Activated T-helper 9 cell treated with anti-CD3 and anti-CD28 coated beads, Interleukin-2, amount 50 U/mL, for 16 hours (primary cell): ENCODE measurements around the gene FXR2.

Experiments
- DNase-seq: peaks from one replicate; pipeline ENCODE4 v3.0.0-alpha.2; 2020; ENCODE audit warnings: low read depth

FXR2 gene

DNA sequence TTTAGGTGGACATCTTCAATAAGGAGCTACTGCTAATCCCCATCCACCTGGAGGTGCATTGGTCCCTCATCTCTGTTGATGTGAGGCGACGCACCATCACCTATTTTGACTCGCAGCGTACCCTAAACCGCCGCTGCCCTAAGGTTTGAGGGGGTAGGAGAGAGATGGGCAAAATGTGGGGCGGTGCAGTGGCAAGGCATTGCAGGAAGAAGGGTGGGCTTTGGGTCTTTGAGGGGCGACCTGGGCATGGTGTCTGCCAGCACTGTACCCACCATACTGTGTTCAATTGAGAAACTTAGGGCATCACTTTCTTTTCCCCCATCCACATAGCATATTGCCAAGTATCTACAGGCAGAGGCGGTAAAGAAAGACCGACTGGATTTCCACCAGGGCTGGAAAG, 44.3 kb downstream of the FXR2 start:
- DNase-seq = no peak

DNA sequence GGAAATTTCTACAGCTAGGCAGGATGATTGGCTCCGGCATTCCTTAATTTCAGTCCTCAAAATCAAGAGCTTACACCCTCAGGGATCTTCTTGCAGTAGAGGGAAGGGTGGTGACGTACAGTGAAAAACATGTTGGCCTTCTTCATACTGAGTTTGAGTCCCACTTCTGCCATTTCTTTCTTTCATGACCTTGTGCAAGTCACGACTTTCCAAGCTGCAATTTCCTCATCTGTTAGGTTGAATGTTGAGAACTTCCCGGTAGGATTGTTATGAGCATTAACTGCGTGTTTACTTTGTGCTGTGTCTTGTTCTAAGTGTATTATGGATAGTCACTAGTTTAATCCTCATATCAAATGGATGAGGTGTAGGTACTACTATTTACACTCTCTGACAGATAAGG, 45.1 kb downstream of the FXR2 start:
- DNase-seq = no peak

DNA sequence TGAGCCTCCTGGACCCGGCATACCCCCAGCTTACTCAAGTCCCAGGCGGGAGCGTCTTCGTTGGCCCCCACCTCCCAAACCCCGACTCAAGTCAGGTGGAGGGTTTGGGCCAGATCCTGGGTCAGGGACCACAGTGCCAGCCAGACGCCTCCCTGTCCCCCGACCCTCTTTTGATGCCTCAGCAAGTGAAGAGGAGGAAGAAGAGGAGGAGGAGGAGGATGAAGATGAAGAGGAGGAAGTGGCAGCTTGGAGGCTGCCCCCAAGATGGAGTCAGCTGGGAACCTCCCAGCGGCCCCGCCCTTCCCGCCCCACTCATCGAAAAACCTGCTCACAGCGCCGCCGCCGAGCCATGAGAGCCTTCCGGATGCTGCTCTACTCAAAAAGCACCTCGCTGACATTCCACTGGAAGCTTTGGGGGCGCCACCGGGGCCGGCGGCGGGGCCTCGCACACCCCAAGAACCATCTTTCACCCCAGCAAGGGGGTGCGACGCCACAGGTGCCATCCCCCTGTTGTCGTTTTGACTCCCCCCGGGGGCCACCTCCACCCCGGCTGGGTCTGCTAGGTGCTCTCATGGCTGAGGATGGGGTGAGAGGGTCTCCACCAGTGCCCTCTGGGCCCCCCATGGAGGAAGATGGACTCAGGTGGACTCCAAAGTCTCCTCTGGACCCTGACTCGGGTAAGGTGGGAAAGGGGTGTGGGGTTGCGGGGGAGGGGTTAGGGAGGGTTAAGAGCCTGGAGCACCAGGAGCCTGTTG, 51.4 kb downstream of the FXR2 start:
- no peak for DNase-seq

DNA sequence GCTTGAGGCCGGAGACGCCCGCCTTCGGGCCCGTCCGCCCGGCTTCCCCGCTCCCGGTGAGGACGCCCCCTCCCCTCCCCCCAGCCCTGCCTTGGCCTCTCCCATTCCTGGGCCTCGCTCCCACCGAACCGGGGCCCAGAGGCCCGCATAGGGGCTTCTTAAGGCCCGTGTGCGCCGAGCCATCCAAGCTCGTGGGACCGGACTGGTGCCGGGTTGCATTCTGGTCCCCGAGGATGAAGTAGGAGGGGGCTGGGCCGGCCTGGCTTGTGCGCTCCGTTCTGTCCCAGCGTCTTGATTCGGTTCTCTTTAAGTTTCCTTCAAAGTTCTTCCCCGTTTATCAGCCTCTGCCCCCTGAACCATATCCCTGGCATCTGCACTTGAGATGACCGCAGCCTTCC, 52.5 kb downstream of the FXR2 start:
- DNase-seq = no peak

DNA sequence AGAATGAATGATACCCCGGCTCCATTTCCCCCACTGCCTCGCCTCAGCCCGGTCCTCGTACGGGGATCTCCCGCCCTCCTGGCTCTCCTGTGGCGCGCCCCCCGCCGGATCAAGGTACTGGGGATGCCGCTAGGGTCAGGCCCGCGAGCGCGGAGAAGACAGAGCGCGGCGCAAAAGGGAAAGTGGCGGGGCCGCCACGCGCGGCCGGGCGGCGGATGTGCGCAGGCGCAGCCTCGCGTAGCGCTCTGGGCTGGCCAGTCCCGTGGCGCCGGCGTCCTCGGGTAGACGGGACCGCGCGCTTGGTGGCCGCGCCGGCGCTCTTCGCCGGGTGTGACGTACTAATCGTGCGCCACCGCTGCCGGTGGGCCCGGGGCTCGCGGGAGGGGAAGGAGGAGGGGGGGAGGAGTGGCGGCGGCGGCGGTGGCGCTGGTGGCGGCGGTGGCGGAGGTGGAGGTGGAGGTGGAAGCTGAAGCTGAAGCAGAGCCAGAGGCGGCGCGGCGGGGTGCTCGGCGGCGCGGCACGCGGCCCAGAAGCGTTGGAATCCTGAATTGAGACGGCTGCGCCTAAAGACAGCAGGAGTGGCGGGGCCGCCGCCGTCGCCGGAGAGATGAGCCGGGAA, 53.0 kb downstream of the FXR2 start, which contains the start of gene SENP3:
TSS of gene SENP3 (plus strand) at position 331 of the 619 bp plus-strand sequence. CDS start 1,158 bp downstream, outside the sequence.
- peak; percentile 90 for DNase-seq

DNA sequence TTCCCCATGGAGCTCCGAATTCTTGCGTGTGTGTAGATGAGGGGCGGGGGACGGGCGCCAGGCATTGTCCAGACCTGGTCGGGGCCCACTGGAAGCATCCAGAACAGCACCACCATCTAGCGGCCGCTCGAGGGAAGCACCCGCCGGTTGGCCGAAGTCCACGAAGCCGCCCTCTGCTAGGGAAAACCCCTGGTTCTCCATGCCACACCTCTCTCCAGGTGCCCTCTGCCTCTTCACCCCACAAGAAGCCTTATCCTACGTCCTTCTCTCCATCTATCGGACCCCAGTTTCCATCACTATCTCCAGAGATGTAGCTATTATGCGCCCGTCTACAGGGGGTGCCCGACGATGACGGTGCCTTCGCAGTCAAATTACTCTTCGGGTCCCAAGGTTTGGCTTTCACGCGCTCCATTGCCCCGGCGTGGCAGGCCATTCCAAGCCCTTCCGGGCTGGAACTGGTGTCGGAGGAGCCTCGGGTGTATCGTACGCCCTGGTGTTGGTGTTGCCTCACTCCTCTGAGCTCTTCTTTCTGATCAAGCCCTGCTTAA, 53.6 kb downstream of the FXR2 start:
- peak; percentile 80 for DNase-seq

DNA sequence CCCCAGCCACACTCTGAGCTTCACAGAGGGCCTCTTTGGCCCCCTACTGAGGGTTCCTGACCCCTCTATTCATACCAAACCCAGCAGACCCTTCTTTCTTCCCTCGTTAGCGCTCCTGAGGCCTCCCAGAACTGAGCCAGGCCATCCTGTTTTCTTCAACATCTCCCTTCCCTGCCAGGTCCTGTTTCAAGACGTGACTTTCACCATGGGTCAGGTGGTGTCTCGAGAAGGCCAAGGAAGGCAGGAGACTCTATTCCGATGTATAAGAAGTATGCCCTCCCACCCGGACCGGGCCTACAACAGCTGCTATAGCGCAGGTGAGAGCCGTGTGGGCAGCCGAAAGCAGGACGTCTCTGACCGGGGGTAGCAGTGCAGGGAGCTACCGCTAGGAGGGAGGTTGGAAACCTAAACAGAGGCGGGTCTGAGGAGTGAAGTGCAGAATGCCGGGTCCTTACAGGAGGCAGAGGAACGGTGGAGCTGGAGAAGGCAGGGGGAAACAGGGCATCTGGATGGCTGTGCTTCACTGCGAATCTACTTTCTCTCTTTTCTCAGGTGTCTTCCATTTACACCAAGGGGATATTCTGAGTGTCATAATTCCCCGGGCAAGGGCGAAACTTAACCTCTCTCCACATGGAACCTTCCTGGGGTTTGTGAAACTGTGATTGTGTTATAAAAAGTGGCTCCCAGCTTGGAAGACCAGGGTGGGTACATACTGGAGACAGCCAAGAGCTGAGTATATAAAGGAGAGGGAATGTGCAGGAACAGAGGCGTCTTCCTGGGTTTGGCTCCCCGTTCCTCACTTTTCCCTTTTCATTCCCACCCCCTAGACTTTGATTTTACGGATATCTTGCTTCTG, 54.3 kb downstream of the FXR2 start:
- peak; percentile 28 for DNase-seq

DNA sequence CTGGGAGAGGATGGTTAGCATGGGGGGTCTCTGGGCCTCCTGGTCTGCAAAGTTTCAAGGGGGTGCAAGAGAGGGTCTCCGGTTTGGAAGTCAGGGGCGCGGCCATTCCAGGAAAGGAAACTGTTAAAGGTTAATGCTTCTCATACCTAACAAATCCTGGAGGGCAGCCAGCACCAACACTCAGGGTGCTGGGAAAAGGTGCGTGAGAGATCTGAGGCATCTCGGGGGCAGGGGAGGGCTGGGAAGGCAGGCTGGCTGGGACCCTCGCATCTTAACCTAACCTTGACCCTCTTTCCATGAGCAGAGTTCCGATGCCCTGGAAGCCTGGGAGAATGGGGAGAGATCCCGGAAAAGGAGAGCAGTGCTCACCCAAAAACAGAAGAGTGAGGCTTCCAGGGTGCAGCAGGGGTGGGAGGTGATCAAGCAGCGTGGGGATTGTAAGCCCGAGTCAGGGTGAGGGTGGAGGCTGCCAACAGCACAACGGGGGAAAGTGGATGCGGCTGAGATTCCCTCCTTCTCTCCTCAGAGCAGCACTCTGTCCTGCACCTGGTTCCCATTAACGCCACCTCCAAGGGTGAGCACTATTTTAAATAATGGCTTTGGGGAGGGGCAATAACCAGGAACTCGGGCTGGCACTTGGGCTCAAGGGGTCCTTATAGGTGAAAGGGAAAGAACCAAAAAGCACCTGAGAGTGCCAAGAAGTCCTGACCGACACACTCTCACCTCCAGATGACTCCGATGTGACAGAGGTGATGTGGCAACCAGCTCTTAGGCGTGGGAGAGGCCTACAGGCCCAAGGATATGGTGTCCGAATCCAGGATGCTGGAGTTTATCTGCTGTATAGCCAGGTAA, 55.2 kb downstream of the FXR2 start:
- no peak for DNase-seq

DNA sequence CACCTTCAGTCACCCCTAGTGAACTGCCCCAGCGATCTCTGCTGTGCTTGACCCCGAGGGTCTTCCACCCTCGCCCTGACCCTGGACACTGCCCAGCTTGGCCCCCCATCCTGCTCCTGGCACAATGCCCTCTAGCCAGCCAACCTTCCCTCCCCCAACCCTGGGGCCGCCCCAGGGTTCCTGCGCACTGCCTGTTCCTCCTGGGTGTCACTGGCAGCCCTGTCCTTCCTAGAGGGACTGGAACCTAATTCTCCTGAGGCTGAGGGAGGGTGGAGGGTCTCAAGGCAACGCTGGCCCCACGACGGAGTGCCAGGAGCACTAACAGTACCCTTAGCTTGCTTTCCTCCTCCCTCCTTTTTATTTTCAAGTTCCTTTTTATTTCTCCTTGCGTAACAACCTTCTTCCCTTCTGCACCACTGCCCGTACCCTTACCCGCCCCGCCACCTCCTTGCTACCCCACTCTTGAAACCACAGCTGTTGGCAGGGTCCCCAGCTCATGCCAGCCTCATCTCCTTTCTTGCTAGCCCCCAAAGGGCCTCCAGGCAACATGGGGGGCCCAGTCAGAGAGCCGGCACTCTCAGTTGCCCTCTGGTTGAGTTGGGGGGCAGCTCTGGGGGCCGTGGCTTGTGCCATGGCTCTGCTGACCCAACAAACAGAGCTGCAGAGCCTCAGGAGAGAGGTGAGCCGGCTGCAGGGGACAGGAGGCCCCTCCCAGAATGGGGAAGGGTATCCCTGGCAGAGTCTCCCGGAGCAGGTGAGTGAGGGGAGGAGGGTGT, 56.0 kb downstream of the FXR2 start, which contains the start of gene TNFSF13:
TSS of gene TNFSF13 (plus strand) at position 207 of the 776 bp plus-strand sequence. CDS start at position 497, 290 bp downstream.
- no peak for DNase-seq

DNA sequence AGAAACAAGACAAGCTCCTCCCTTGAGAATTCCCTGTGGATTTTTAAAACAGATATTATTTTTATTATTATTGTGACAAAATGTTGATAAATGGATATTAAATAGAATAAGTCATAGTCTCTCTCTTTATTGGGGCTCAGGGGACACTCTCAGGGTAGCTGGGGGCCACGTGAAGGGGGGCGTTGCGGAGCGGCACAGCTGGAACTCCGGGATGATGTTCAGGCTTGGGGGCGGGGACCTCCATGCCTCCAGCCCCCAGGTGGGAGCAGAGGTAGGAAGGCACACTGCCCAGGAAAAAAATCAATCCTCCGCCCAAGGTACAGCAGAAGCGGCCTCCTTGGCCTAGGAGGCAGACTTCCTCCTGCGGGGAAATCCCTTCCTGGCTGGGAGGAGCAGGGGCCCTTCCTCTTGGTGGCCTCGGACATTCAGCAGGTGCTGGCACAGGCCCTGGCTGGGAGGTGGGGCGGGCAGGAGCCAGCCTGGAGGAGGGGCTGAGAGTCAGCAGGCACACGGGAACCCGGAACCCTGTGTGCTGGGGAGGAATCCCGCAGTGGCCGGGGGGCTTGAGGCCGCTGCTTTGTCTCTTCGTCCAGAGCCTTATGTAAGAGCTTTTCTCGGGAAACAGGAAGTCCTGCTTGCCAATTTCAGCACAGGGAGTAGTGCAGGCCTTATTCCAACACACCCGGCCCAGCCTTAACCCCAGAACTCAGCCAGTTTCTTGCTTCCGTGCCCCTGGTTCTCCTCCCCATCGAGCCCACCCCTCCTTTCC, 56.7 kb downstream of the FXR2 start:
- DNase-seq = no peak

DNA sequence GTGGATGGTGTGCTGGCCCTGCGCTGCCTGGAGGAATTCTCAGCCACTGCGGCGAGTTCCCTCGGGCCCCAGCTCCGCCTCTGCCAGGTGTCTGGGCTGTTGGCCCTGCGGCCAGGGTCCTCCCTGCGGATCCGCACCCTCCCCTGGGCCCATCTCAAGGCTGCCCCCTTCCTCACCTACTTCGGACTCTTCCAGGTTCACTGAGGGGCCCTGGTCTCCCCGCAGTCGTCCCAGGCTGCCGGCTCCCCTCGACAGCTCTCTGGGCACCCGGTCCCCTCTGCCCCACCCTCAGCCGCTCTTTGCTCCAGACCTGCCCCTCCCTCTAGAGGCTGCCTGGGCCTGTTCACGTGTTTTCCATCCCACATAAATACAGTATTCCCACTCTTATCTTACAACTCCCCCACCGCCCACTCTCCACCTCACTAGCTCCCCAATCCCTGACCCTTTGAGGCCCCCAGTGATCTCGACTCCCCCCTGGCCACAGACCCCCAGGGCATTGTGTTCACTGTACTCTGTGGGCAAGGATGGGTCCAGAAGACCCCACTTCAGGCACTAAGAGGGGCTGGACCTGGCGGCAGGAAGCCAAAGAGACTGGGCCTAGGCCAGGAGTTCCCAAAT, 57.4 kb downstream of the FXR2 start:
- DNase-seq = no peak

DNA sequence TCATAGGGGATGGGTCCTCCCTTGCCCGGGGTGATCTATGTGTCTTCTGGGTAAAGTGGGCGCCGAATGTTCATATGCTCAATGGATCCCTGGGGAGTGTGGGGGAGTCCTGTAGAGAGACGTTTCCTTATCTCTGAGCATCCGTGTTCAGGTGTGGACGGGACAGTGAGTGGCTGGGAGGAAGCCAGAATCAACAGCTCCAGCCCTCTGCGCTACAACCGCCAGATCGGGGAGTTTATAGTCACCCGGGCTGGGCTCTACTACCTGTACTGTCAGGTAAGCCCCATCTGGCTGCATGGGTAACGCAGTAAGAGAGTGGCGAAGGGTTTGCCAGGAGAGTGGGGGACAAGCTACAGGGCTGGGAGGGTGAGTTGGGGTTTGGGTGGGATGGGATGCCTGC, 58.1 kb downstream of the FXR2 start:
- no peak for DNase-seq

DNA sequence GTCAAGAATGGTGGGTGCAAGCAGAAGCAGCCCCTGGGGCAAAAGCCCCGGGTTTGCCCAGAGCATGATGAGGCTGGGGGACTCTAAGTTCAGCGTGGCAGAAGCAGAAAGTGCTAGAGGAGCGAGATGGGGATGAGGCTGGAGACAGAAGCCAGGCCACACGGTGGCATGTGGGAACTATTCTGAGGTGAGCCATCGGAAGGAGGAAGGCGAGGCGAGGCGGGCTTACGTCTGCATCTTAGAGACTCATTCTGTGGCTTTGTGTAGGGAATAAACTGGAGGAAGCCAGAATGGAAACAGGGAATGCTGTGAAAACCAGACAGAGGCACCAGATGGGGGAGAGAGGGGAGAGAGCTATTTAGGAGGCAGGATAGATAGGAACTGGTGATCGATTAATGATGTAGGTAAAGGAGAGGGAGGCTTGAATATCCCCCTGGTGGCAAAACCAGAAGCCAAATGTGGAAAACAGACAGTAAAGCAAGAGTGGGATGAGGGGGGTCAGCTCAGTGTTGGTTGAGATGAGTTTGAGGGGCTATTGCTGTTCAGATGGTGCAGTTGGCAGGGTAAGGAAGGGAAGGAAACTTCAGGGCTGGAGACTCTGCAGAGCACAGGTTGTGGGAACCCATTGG, 59.3 kb downstream of the FXR2 start:
- no peak for DNase-seq

DNA sequence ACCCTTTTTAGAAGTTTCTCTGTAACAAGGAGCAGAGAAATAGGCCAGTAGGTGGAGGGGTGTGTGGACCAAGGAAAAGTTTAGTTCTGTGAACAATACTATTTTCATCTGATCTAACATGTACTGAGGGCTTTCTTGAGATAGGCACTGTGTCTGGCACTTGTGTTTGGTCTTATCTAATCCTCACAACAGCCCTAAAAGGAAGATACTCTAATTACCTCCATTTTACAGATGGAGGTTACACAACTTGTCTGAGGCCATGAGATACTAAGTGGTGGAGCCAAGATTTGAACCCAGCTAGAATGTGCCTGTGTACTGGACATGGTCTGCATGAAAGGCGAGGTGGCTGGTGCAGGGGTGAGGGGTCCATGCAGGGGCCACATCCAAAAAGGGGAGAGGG, 61.3 kb downstream of the FXR2 start:
- DNase-seq = no peak

DNA sequence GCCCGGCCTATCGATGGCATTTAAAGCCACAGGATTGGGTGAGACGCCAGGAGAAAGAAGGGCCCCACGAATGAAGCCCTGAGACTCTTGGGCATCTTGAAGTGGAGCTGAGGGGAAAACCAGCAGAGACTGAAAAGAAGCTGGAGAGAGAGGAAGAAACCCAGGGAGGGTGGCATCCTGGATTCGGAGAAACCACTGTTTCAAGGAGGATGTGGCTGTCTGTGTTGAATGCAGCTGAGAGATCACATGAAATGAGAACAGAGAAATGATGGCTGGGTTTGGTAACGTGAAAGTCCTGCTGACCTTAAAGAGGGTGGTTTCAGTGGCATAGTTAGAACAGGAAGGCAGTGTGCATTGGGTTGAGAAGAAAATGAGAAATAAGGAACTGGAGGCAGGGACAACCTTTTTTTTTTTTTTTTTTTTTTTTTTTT, 62.1 kb downstream of the FXR2 start:
- DNase-seq = no peak

DNA sequence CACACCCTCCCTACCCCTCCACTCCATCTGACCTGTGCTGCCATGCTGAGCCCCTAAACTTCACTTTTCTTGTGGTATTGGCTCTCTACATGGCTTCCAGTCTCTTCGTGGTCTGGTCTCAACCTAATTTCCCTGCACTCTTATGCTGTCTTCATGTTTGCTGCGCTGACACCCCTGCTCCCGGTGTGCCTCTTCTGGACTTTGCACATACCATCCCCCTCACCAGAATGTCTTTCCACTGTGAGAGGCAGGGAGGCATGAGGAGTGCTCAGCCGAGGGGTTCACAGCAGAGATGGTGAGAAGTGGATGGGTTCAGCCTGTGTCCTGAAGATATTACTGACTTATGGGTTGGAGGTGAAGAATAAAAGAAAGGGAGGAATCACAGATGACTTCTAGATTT, 63.3 kb downstream of the FXR2 start:
- DNase-seq = no peak

DNA sequence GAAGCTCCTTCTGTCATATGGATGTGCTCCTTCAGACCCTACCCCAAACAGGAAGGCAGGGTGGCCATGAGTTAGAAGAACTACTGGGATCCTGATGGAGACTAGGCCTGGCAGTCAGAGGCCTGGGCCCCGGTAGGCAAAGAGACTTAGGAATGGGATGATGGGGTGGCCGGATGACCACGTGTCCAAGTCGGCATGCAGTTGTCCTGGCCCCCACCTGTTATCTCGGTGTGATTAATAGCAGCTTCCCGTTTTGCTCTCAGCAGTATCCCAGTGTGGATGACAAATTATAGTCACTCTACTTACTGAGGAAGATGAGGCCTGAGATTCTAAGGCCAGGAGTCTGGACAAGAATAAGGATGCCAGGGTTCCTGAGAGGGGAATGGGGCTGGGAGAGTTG, 64.4 kb downstream of the FXR2 start:
- no peak for DNase-seq

DNA sequence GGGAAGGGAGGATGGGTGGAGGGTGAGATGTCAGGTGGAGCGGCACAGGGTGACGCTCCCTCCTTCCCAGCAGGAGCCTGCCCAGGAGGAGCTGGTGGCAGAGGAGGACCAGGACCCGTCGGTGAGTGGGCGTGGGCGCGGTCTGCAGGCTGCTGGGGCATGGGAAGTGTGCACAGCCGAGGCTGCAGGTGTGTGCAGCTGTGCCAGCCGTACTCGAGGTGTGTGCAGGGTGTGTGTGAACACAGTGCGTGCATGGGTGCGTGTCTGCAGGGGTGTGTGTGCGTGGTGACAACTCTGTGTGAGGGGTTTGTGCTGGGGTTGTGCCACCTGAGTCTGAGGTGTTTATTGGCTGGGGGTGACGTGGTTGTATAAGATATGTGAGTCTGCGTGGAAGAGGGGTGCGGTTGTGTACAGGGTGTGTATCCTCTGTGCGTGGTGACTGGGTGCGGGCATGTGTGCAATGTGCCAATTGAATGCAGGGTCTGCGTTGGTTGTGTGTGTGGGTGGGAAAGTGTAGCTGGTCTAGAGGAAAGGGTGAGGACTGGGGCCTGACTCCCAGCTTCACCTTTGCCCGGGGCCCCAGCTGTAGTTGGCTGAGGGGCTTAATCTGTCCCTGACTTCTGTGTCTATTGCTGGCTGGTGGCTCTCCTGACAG, 65.2 kb downstream of the FXR2 start:
- DNase-seq = peak; percentile 22
